ENCODE results near the gene HRH3.

- TF ChIP-seq POLR2AphosphoS5 (IDR thresholded peaks at IDR 0.05; ENCODE audit: low read depth, low read length) (no peak), POU2F2 (IDR thresholded peaks at IDR 0.05; ENCODE audit: low read depth, low read length) (no peak), POLR2A (IDR thresholded peaks at IDR 0.05; ENCODE audit: low read depth, low read length) (no peak)
Observed at GRCh38 chr20:62215020-62215990, 4.8 kb downstream of the HRH3 start.

All from GM12891 (cell line).